H9 (cell line): ENCODE measurements around the gene SYNPO2. TPM values are rescaled to one million over a fixed set of nuclear protein-coding genes. Genes with fewer than 3 reads are reported as not detected.

Experiments used
- DNase-seq: peaks from one replicate; pipeline ENCODE4 v3.0.0-alpha.2; 2017
- H2AFZ ChIP-seq: one replicate; pipeline ENCODE4 v1.6.1; 2013; ENCODE audit warnings: mild to moderate bottlenecking, low read length, control low read depth, moderate library complexity
- H2AK5ac ChIP-seq: 2 replicates; pipeline ENCODE4 v1.6.1; 2013; ENCODE audit warnings: low read length, control low read depth, mixed read lengths; ENCODE audit not compliant: insufficient read length
- H2BK120ac ChIP-seq: one replicate; pipeline ENCODE4 v1.6.1; 2013; ENCODE audit warnings: low read depth, mild to moderate bottlenecking, low read length, control low read depth, inconsistent platforms; ENCODE audit not compliant: poor library complexity, severe bottlenecking
- H2BK12ac ChIP-seq: 2 replicates; pipeline ENCODE4 v1.6.1; 2013; ENCODE audit warnings: low read length, control low read depth, mixed read lengths, low read depth; ENCODE audit not compliant: insufficient read length
- H2BK15ac ChIP-seq: 2 replicates; pipeline ENCODE4 v1.6.1; 2013; ENCODE audit warnings: low read depth, low read length, control low read depth
- H2BK20ac ChIP-seq: one replicate; pipeline ENCODE4 v1.6.1; 2013; ENCODE audit warnings: low read depth, mild to moderate bottlenecking, low read length, control low read depth, inconsistent platforms; ENCODE audit not compliant: poor library complexity, severe bottlenecking
- H2BK5ac ChIP-seq: 2 replicates; pipeline ENCODE4 v1.6.1; 2013; ENCODE audit warnings: low read length, control low read depth, mixed read lengths; ENCODE audit not compliant: insufficient read length
- H3K14ac ChIP-seq: 2 replicates; pipeline ENCODE4 v1.6.1; 2013; ENCODE audit warnings: low read length, control low read depth; ENCODE audit not compliant: insufficient read depth
- H3K18ac ChIP-seq: 2 replicates; pipeline ENCODE4 v1.6.1; 2013; ENCODE audit warnings: low read depth, mild to moderate bottlenecking, mixed read lengths, low read length, control low read depth; ENCODE audit not compliant: insufficient read length
- H3K23ac ChIP-seq: 2 replicates; pipeline ENCODE4 v1.6.1; 2013; ENCODE audit warnings: low read length, control low read depth, mixed read lengths, low read depth; ENCODE audit not compliant: insufficient read length
- H3K23me2 ChIP-seq: 2 replicates; pipeline ENCODE4 v1.6.1; 2013; ENCODE audit warnings: low read depth, mild to moderate bottlenecking, mixed read lengths, low read length, control low read depth; ENCODE audit not compliant: insufficient read length, poor library complexity, severe bottlenecking
- H3K27ac ChIP-seq: 2 replicates; pipeline ENCODE4 v1.5.1; 2013; ENCODE audit warnings: low read length, control low read depth, mixed read lengths, low read depth; ENCODE audit not compliant: insufficient read length
- H3K27me3 ChIP-seq: 2 replicates; pipeline ENCODE4 v1.6.1; 2013; ENCODE audit warnings: low read length, control low read depth, inconsistent platforms; ENCODE audit not compliant: insufficient read depth
- H3K4ac ChIP-seq: 2 replicates; pipeline ENCODE4 v1.6.1; 2013; ENCODE audit warnings: low read depth, mild to moderate bottlenecking, control low read depth, inconsistent platforms, low read length, moderate library complexity
- H3K4me1 ChIP-seq: 2 replicates; pipeline ENCODE4 v1.6.1; 2013; ENCODE audit warnings: low read length, control low read depth, inconsistent platforms; ENCODE audit not compliant: insufficient read depth
- H3K4me2 ChIP-seq: 2 replicates; pipeline ENCODE4 v1.6.1; 2013; ENCODE audit warnings: low read length, control low read depth, mixed read lengths; ENCODE audit not compliant: insufficient read length, insufficient read depth
- H3K56ac ChIP-seq: 2 replicates; pipeline ENCODE4 v1.6.1; 2013; ENCODE audit warnings: low read depth, mild to moderate bottlenecking, mixed read lengths, low read length, control low read depth; ENCODE audit not compliant: insufficient read length
- H3K79me1 ChIP-seq: 2 replicates; pipeline ENCODE4 v1.6.1; 2013; ENCODE audit warnings: low read depth, mild to moderate bottlenecking, moderate library complexity, low read length, control low read depth, inconsistent platforms; ENCODE audit not compliant: insufficient read depth, poor library complexity, severe bottlenecking
- H3K79me2 ChIP-seq: 2 replicates; pipeline ENCODE4 v1.6.1; 2013; ENCODE audit warnings: low read length, control low read depth, inconsistent platforms; ENCODE audit not compliant: insufficient read depth
- H3K9ac ChIP-seq: 2 replicates; pipeline ENCODE4 v1.6.1; 2013; ENCODE audit warnings: low read length, control low read depth, mixed read lengths; ENCODE audit not compliant: insufficient read length; ENCODE audit errors: extremely low read depth
- H3K9me3 ChIP-seq: one replicate; pipeline ENCODE4 v1.6.1; 2013; ENCODE audit warnings: low read depth, low read length, inconsistent platforms; ENCODE audit not compliant: control insufficient read depth
- H3T11ph ChIP-seq: one replicate; pipeline ENCODE4 v1.6.1; 2013; ENCODE audit warnings: mild to moderate bottlenecking, low read length, control low read depth, inconsistent platforms
- H4K20me1 ChIP-seq: one replicate; pipeline ENCODE4 v1.6.1; 2013; ENCODE audit not compliant: control insufficient read depth, insufficient read length, insufficient read depth
- H4K5ac ChIP-seq: 2 replicates; pipeline ENCODE4 v1.6.1; 2013; ENCODE audit warnings: low read depth, mild to moderate bottlenecking, mixed read lengths, low read length, control low read depth; ENCODE audit not compliant: insufficient read length
- H4K8ac ChIP-seq: replicated peaks from 2 replicates; pipeline ENCODE4 v1.6.1; 2013; ENCODE audit warnings: low read length, control low read depth, mixed read lengths, low read depth; ENCODE audit not compliant: insufficient read length
- H4K91ac ChIP-seq: 2 replicates; pipeline ENCODE4 v1.6.1; 2013; ENCODE audit warnings: low read depth, mild to moderate bottlenecking, moderate library complexity, mixed read lengths, low read length, control low read depth; ENCODE audit not compliant: insufficient read length
- H3K27ac Mint-ChIP-seq, 3 experiments: 2 replicates in 2 of 3; 3 replicates in 1 of 3; pipeline ENCODE4 v1.8.0; 2020 to 2021; ENCODE audit warnings: mixed read lengths in 3 of 3, mild to moderate bottlenecking in 1 of 3, moderate library complexity in 1 of 3
- H3K27me3 Mint-ChIP-seq: 2 replicates; pipeline ENCODE4 v1.8.0; 2021; ENCODE audit warnings: low read depth, mild to moderate bottlenecking, moderate library complexity, mixed read lengths
- H3K36me3 Mint-ChIP-seq, 3 experiments: 2 replicates in 2 of 3; 3 replicates in 1 of 3; pipeline ENCODE4 v1.8.0; 2020 to 2021; ENCODE audit warnings: low read depth in 3 of 3, mixed read lengths in 3 of 3; ENCODE audit not compliant: insufficient read depth in 1 of 3
- H3K4me1 Mint-ChIP-seq, 2 experiments: 2 replicates each; pipeline ENCODE4 v1.8.0; 2020; ENCODE audit warnings: mixed read lengths in 2 of 2
- H3K4me3 Mint-ChIP-seq, 2 experiments: 2 replicates in 1 of 2; 3 replicates in 1 of 2; pipeline ENCODE4 v1.8.0; 2020 to 2021; ENCODE audit warnings: mild to moderate bottlenecking in 2 of 2, mixed read lengths in 2 of 2, moderate library complexity in 1 of 2
- H3K9me3 Mint-ChIP-seq, 2 experiments: 2 replicates in 1 of 2; 3 replicates in 1 of 2; pipeline ENCODE4 v1.8.0; 2020; ENCODE audit warnings: mild to moderate bottlenecking in 2 of 2, mixed read lengths in 2 of 2, moderate library complexity in 1 of 2
- CTCF ChIP-seq: fragments of 200-600 bp; sonication (generic); conservative IDR thresholded peaks from 3 replicates; pipeline ENCODE4 v1.8.0; 2021; ENCODE audit warnings: antibody characterized with exemption, mild to moderate bottlenecking
- WGBS: extraction: QIAGEN DNeasy Blood & Tissue Kit; methylation state at CpG from one replicate; pipeline ENCODE4 v1.1.7; 2013; ENCODE audit warnings: missing lambda C conversion rate, low lambda C conversion rate, mixed read lengths; ENCODE audit not compliant: insufficient read length; ENCODE audit errors: extremely low coverage; 5-methylcytosine and 5-hydroxymethylcytosine counted together
- total RNA-seq: library from RNA; stranded (reverse); gene quantifications from 2 replicates; pipeline ENCODE4 v1.2.1, GENCODE V29; 2021

Gene SYNPO2
- total RNA-seq, 1 experiment from 2014 or later = 1.1 TPM

GRCh38 chr4:118920247-118920646 lies 31.6 kb downstream of the SYNPO2 start:
- no peaks in the 10 kb centered on the region for H3K79me2 ChIP-seq
- no peaks in the 10 kb centered on the region for H3K9me3 Mint-ChIP-seq
- no CpG with 5 or more reads among the region's 2 CpGs for WGBS

More at GRCh38 chr4:118920247-118920646, 31.6 kb downstream of the SYNPO2 start:
- no peak overlapping the region for H3K56ac ChIP-seq
- no peak for DNase-seq
- no peak overlapping the region for H3K18ac ChIP-seq
- H4K8ac ChIP-seq = no peak overlapping the region
- no peaks in the 10 kb centered on the region for H3K23me2 ChIP-seq
- no peak overlapping the region for H3K4me2 ChIP-seq
- H3K27me3 ChIP-seq = no peaks in the 10 kb centered on the region
- no peak overlapping the region for H3K27ac Mint-ChIP-seq
- H2AFZ ChIP-seq = no peak overlapping the region
- H3T11ph ChIP-seq = no peak overlapping the region
- no peak for TF ChIP-seq CTCF
- no peak overlapping the region for H2BK5ac ChIP-seq
- peaks cover 5 to 6% of the 10 kb centered on the region in 2 experiments for H3K4me1 Mint-ChIP-seq
- H3K36me3 Mint-ChIP-seq = no peaks in the 10 kb centered on the region; a peak in 1 of 7 replicates
- H2BK12ac ChIP-seq = no peak overlapping the region
- H3K4me3 Mint-ChIP-seq = no peak overlapping the region
- H4K91ac ChIP-seq = no peak overlapping the region
- no peak overlapping the region for H2AK5ac ChIP-seq
- no peak overlapping the region for H2BK20ac ChIP-seq
- H3K23ac ChIP-seq = no peak overlapping the region
- H4K5ac ChIP-seq = no peak overlapping the region
- H3K9me3 ChIP-seq = no peaks in the 10 kb centered on the region
- no peak overlapping the region for H3K4ac ChIP-seq
- H3K79me1 ChIP-seq = no peaks in the 10 kb centered on the region
- no peak overlapping the region for H3K9ac ChIP-seq
- no peaks in the 10 kb centered on the region for H3K4me1 ChIP-seq
- H4K20me1 ChIP-seq = no peaks in the 10 kb centered on the region
- no peak overlapping the region for H2BK120ac ChIP-seq
- H3K14ac ChIP-seq = no peak overlapping the region
- no peaks in the 10 kb centered on the region for H3K27me3 Mint-ChIP-seq
- no peak overlapping the region for H2BK15ac ChIP-seq
- H3K27ac ChIP-seq = no peak overlapping the region
